SK-N-SH (cell line): ENCODE measurements around the gene TES. TPM values are rescaled to one million over a fixed set of nuclear protein-coding genes. Genes with fewer than 3 reads are reported as not detected.

Experiments
- CTCF ChIA-PET: fragments of 300-600, 350-600 bp; formaldehyde crosslinking; extraction: SDS; loops from one replicate; lab custom pipeline; 2021; lab: Yijun Ruan, JAX
- POLR2A ChIA-PET: fragments of 350-600 bp; sonication (Branson Sonifier 250); formaldehyde crosslinking; extraction: SDS; loops from one replicate; lab custom pipeline; 2020; ENCODE audit warnings: antibody characterized with exemption, inconsistent platforms; lab: Yijun Ruan, JAX
- DNase-seq: peaks from one replicate; pipeline ENCODE4 v3.0.0; 2012
- H2AFZ ChIP-seq: fragments of 200-600 bp; sonication (generic); 2 replicates; pipeline ENCODE4 v1.8.1; 2016; ENCODE audit warnings: antibody characterized with exemption, mild to moderate bottlenecking, low read depth
- H3F3A ChIP-seq: fragments of 200-600 bp; sonication (generic); replicated peaks from 2 replicates; pipeline ENCODE3; 2016; ENCODE audit warnings: antibody characterized with exemption, mild to moderate bottlenecking; ENCODE audit not compliant: insufficient read depth
- H3K27ac ChIP-seq, 2 experiments: fragments of 200-500 bp in 1 of 2; fragments of 200-600 bp in 1 of 2; sonication (Bioruptor generic) in 1 of 2; sonication (generic), shearing (Covaris generic) in 1 of 2; 2 replicates each; pipeline versions ENCODE4 v1.5.1 to v1.6.1; 2014 to 2016; ENCODE audit warnings: low read depth in 2 of 2, inconsistent platforms in 1 of 2, low read length in 1 of 2, mild to moderate bottlenecking in 1 of 2, mixed read lengths in 1 of 2
- H3K27me3 ChIP-seq: fragments of 200-600 bp; sonication (generic), shearing (Covaris generic); 2 replicates; pipeline ENCODE4 v1.6.1; 2016; ENCODE audit warnings: mixed run types; ENCODE audit not compliant: insufficient read depth
- H3K36me3 ChIP-seq, 2 experiments: fragments of 200-500 bp in 1 of 2; fragments of 200-600 bp in 1 of 2; sonication (Bioruptor generic) in 1 of 2; sonication (generic) in 1 of 2; replicated peaks in 1 of 2; 2 replicates each; pipeline versions ENCODE3 to v1.5.1; 2014 to 2016; ENCODE audit warnings: low read length in 1 of 2, mild to moderate bottlenecking in 1 of 2; ENCODE audit not compliant: insufficient read depth in 2 of 2, control insufficient read depth in 1 of 2
- H3K4me1 ChIP-seq, 2 experiments: fragments of 200-500 bp in 1 of 2; fragments of 200-600 bp in 1 of 2; sonication (Bioruptor generic) in 1 of 2; sonication (generic), shearing (Covaris generic) in 1 of 2; 2 replicates each; pipeline versions ENCODE4 v1.5.1 to v1.6.1; 2014 to 2016; ENCODE audit warnings: low read depth in 1 of 2, low read length in 1 of 2, mixed run types in 1 of 2; ENCODE audit not compliant: insufficient read depth in 2 of 2, control insufficient read depth in 1 of 2
- H3K4me2 ChIP-seq: fragments of 200-600 bp; sonication (generic), shearing (Covaris generic); 2 replicates; pipeline ENCODE4 v1.6.1; 2017; ENCODE audit warnings: mixed run types
- H3K4me3 ChIP-seq, 2 experiments: fragments of 200-500 bp in 1 of 2; fragments of 200-600 bp in 1 of 2; sonication (Bioruptor generic) in 1 of 2; sonication (generic), shearing (Covaris generic) in 1 of 2; 2 replicates each; pipeline versions ENCODE4 v1.5.1 to v1.8.1; 2014 to 2016; ENCODE audit warnings: low read depth in 2 of 2, inconsistent platforms in 1 of 2, low read length in 1 of 2, mild to moderate bottlenecking in 1 of 2, mixed read lengths in 1 of 2, moderate library complexity in 1 of 2
- H3K79me2 ChIP-seq: fragments of 200-600 bp; sonication (generic); 2 replicates; pipeline ENCODE4 v1.8.1; 2017; ENCODE audit warnings: mild to moderate bottlenecking; ENCODE audit not compliant: insufficient read depth
- H3K9ac ChIP-seq: fragments of 200-600 bp; sonication (generic); 2 replicates; pipeline ENCODE4 v1.6.1; 2017; ENCODE audit warnings: mixed run types
- H3K9me2 ChIP-seq: fragments of 200-600 bp; sonication (generic); 2 replicates; pipeline ENCODE4 v1.6.1; 2017; ENCODE audit warnings: mixed run types
- H3K9me3 ChIP-seq: fragments of 200-600 bp; sonication (generic); 2 replicates; pipeline ENCODE4 v1.6.1; 2017; ENCODE audit warnings: mixed run types, mild to moderate bottlenecking, moderate library complexity
- H4K20me1 ChIP-seq: fragments of 200-600 bp; sonication (generic); 2 replicates; pipeline ENCODE4 v1.6.1; 2017; ENCODE audit warnings: mild to moderate bottlenecking, mixed run types; ENCODE audit not compliant: insufficient read depth
- ELF1 ChIP-seq: IDR thresholded peaks from 2 replicates; pipeline ENCODE4 v1.4.0; 2012
- EP300 ChIP-seq, 2 experiments: IDR thresholded peaks; 2 replicates each; pipeline versions ENCODE4 v1.4.0 to v1.6.1; 2012; ENCODE audit warnings: borderline replicate concordance in 1 of 2, low read depth in 1 of 2, low read length in 1 of 2
- EZH2phosphoT487 ChIP-seq: fragments of 200-600 bp; sonication (generic); IDR thresholded peaks from 2 replicates; pipeline ENCODE4 v1.6.1; 2017; ENCODE audit warnings: low read depth, mixed run types, mild to moderate bottlenecking, antibody characterized with exemption, moderate library complexity, borderline replicate concordance
- GATA2 ChIP-seq: sonication (generic); formaldehyde crosslinking; IDR thresholded peaks from 2 replicates; pipeline ENCODE4 v1.5.0; 2020; ENCODE audit warnings: mild to moderate bottlenecking, missing genetic modification reagents
- MXI1 ChIP-seq: IDR thresholded peaks from 2 replicates; pipeline ENCODE4 v1.6.1; 2012; ENCODE audit warnings: mild to moderate bottlenecking, low read depth, low read length, improper control_type of control experiment
- NRF1 ChIP-seq: IDR thresholded peaks from 2 replicates; pipeline ENCODE4 v1.6.1; 2012; ENCODE audit warnings: low read depth, mild to moderate bottlenecking, low read length
- POLR2AphosphoS5 ChIP-seq: IDR thresholded peaks from 2 replicates; pipeline ENCODE4 v1.6.1; 2012; ENCODE audit warnings: low read depth, low read length
- RAD21 ChIP-seq: IDR thresholded peaks from 2 replicates; pipeline ENCODE4 v1.6.1; 2012; ENCODE audit warnings: mild to moderate bottlenecking, low read length
- REST ChIP-seq: IDR thresholded peaks from 2 replicates; pipeline ENCODE4 v1.6.1; 2012; ENCODE audit warnings: mild to moderate bottlenecking, low read depth, low read length, moderate library complexity
- RFX5 ChIP-seq: IDR thresholded peaks from 2 replicates; pipeline ENCODE4 v1.6.1; 2012; ENCODE audit warnings: mild to moderate bottlenecking, improper control_type of control experiment, low read length
- SMC3 ChIP-seq: IDR thresholded peaks from 2 replicates; pipeline ENCODE4 v1.6.1; 2012; ENCODE audit warnings: low read depth, low read length, improper control_type of control experiment
- TCF12 ChIP-seq: IDR thresholded peaks from 2 replicates; pipeline ENCODE4 v1.4.0; 2012
- TEAD4 ChIP-seq: IDR thresholded peaks from 2 replicates; pipeline ENCODE4 v1.4.0; 2012; ENCODE audit warnings: mild to moderate bottlenecking, borderline replicate concordance; ENCODE audit not compliant: insufficient read depth
- USF1 ChIP-seq: IDR thresholded peaks from 2 replicates; pipeline ENCODE4 v1.4.0; 2012; ENCODE audit warnings: low read depth, borderline replicate concordance
- YY1 ChIP-seq: IDR thresholded peaks from 2 replicates; pipeline ENCODE4 v1.4.0; 2012; ENCODE audit warnings: low read depth, mild to moderate bottlenecking
- WGBS: methylation state at CpG from one replicate; pipeline ENCODE4 v1.1.6; 2017; ENCODE audit warnings: low lambda C conversion rate; 5-methylcytosine and 5-hydroxymethylcytosine counted together
- polyA plus RNA-seq, 3 experiments: library from polyadenylated mRNA; depleted of rRNA; stranded (reverse); fragments of >200 nt; gene quantifications; 2 replicates each; pipeline ENCODE4 v1.2.3, GENCODE V29; 2012
- TF ChIP-seq, protein P1 (sequence below): fragments of 200-600 bp; sonication (generic); IDR thresholded peaks from 2 replicates; pipeline ENCODE4 v1.6.1; 2017; ENCODE audit warnings: antibody characterized with exemption, mild to moderate bottlenecking, moderate library complexity
- TF ChIP-seq, protein P2 (sequence below): fragments of 150-350 bp; IDR thresholded peaks from 2 replicates; pipeline ENCODE4 v1.6.1; 2016; ENCODE audit warnings: mild to moderate bottlenecking, low read depth, low read length

The TES gene
- polyA plus RNA-seq, 1 of the 3 experiments (the other 2 are of a cell fraction), result 9.5 TPM

DNA sequence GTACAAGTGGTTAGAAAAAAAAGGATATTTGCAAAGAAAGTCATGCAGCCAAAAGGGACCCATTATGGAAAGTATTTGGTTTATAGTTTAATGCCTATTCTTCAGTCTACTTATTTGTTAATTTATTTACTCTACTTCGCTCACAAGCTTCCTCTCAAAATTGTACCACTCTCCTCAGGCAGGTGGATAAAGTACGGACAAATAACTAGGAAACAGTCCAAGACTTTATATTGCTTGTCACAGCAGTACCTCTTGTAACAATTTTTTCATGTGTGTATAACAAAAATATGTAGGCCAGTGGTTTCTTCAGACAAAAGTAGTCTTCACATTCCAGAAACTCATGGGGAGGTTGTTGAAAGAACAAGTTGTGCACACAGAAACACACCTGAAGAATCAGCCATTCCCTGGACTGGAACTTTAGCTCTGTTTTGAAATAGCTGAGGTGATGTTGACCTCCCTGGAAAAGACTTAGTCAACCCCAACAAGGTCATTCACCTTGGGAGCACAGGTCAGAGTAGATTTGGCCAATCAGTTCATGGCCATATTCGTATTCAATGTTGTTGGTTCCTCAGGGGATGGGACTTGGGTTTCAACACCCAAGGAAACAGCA lies 73.4 kb downstream of the TES start:
- Histone ChIP-seq H2AFZ (no peak overlapping the region), H3F3A (no peaks in the 10 kb centered on the region), H3K4me2 (no peak overlapping the region), H3K36me3 (no peaks in the 10 kb centered on the region), H3K27me3 (no peaks in the 10 kb centered on the region), H3K9me3 (no peaks in the 10 kb centered on the region), H4K20me1 (no peaks in the 10 kb centered on the region), H3K9ac (no peak overlapping the region), H3K4me1 (peaks cover 0 to 3% of the 10 kb centered on the region in 2 experiments; a peak in 1 of 4 replicates), H3K27ac (no peak overlapping the region), H3K79me2 (no peaks in the 10 kb centered on the region), H3K4me3 (no peak overlapping the region), H3K9me2 (no peaks in the 10 kb centered on the region)
- TF ChIP-seq TCF12 (no peak), NRF1 (no peak), TEAD4 (no peak), USF1 (no peak), REST (no peak), POLR2AphosphoS5 (no peak), YY1 (no peak), ELF1 (no peak), EP300 (IDR thresholded peaks at IDR 0.05; ENCODE audit: borderline replicate concordance in 1 of 2, low read depth in 1 of 2, low read length in 1 of 2) (no peak), MXI1 (no peak), EZH2phosphoT487 (no peak), RAD21 (no peak), SMC3 (no peak), GATA2 (CRISPR knock-in tag) (no peak), RFX5 (no peak)
- TF ChIP-seq, protein P1, sequence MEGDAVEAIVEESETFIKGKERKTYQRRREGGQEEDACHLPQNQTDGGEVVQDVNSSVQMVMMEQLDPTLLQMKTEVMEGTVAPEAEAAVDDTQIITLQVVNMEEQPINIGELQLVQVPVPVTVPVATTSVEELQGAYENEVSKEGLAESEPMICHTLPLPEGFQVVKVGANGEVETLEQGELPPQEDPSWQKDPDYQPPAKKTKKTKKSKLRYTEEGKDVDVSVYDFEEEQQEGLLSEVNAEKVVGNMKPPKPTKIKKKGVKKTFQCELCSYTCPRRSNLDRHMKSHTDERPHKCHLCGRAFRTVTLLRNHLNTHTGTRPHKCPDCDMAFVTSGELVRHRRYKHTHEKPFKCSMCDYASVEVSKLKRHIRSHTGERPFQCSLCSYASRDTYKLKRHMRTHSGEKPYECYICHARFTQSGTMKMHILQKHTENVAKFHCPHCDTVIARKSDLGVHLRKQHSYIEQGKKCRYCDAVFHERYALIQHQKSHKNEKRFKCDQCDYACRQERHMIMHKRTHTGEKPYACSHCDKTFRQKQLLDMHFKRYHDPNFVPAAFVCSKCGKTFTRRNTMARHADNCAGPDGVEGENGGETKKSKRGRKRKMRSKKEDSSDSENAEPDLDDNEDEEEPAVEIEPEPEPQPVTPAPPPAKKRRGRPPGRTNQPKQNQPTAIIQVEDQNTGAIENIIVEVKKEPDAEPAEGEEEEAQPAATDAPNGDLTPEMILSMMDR, result no peak
- TF ChIP-seq, protein P2, sequence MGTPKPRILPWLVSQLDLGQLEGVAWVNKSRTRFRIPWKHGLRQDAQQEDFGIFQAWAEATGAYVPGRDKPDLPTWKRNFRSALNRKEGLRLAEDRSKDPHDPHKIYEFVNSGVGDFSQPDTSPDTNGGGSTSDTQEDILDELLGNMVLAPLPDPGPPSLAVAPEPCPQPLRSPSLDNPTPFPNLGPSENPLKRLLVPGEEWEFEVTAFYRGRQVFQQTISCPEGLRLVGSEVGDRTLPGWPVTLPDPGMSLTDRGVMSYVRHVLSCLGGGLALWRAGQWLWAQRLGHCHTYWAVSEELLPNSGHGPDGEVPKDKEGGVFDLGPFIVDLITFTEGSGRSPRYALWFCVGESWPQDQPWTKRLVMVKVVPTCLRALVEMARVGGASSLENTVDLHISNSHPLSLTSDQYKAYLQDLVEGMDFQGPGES, result no peak
- no peak for DNase-seq
- 58% methylated on average over 3 of the region's 3 CpGs for WGBS
- POLR2A ChIA-PET, result no interaction called here
- CTCF ChIA-PET, result interaction anchor here (1.0 to 1.4 kb wide), 4 partner anchors 8 to 308 kb away, joined by 3 to 5 read pairs (median 3); no protein-coding TSS in a partner anchor
